H1 (cell line): ENCODE measurements around the gene GRM1. TPM values are rescaled to one million over a fixed set of nuclear protein-coding genes. Genes with fewer than 3 reads are reported as not detected.

Experiments used
- CTCF ChIA-PET: fragments of 300-600 bp; sonication (Branson Sonifier 250); formaldehyde crosslinking; loops from one replicate; lab custom pipeline; 2021; ENCODE audit not compliant: partially characterized antibody; lab: Charles Lee
- POLR2A ChIA-PET: fragments of 300-600 bp; sonication (Branson Sonifier 250); formaldehyde crosslinking; loops from one replicate; lab custom pipeline; 2021; ENCODE audit warnings: inconsistent platforms; ENCODE audit not compliant: partially characterized antibody; lab: Charles Lee
- DNase-seq, 2 experiments: peaks; one replicate each; pipeline versions ENCODE4 v3.0.0 to v3.0.0-alpha.2; 2010 to 2022; ENCODE audit warnings: low spot score in 2 of 2, low read depth in 1 of 2, mixed read lengths in 1 of 2
- FAIRE-seq: peaks from 2 replicates; lab custom pipeline; 2011; peaks lifted over from hg19 to GRCh38; lab: Jason Lieb, UNC
- H2AFZ ChIP-seq: 2 replicates; pipeline ENCODE4 v1.8.1; 2012; ENCODE audit warnings: low read length, inconsistent platforms
- H2AK5ac ChIP-seq: 2 replicates; pipeline ENCODE4 v1.6.1; 2013; ENCODE audit warnings: low read depth, low read length
- H2BK120ac ChIP-seq: replicated peaks from 2 replicates; pipeline ENCODE3; 2013; ENCODE audit warnings: low read depth, low read length, inconsistent platforms
- H2BK12ac ChIP-seq: 2 replicates; pipeline ENCODE4 v1.6.1; 2013; ENCODE audit warnings: low read depth, low read length
- H2BK15ac ChIP-seq: 2 replicates; pipeline ENCODE4 v1.6.1; 2013; ENCODE audit warnings: low read length
- H2BK20ac ChIP-seq: 2 replicates; pipeline ENCODE4 v1.6.1; 2013; ENCODE audit warnings: low read length
- H2BK5ac ChIP-seq: 2 replicates; pipeline ENCODE4 v1.6.1; 2013; ENCODE audit warnings: low read depth, low read length
- H3K14ac ChIP-seq: 2 replicates; pipeline ENCODE4 v1.6.1; 2013; ENCODE audit warnings: inconsistent platforms; ENCODE audit not compliant: insufficient read length
- H3K18ac ChIP-seq: 2 replicates; pipeline ENCODE4 v1.6.1; 2013; ENCODE audit warnings: low read length; ENCODE audit errors: extremely low read depth
- H3K23ac ChIP-seq: 2 replicates; pipeline ENCODE4 v1.6.1; 2013; ENCODE audit warnings: inconsistent platforms; ENCODE audit not compliant: insufficient read length
- H3K23me2 ChIP-seq: 2 replicates; pipeline ENCODE4 v1.6.1; 2013; ENCODE audit warnings: low read depth, low read length
- H3K27ac ChIP-seq: 2 replicates; pipeline ENCODE4 v1.6.1; 2011; ENCODE audit warnings: low read depth, low read length, inconsistent platforms
- H3K27me3 ChIP-seq, 4 experiments: replicated peaks in 1 of 4; 1 replicate in 1 of 4; 2 replicates in 3 of 4; pipeline versions ENCODE4 v1.6.1 to v1.8.1; 2011 to 2013; ENCODE audit warnings: low read length in 3 of 4, mild to moderate bottlenecking in 3 of 4, inconsistent platforms in 2 of 4, mixed read lengths in 2 of 4, moderate library complexity in 1 of 4; ENCODE audit not compliant: control insufficient read depth in 3 of 4, insufficient read depth in 3 of 4; ENCODE audit errors: extremely low read depth in 1 of 4
- H3K36me3 ChIP-seq, 4 experiments: 2 replicates each; pipeline versions ENCODE4 v1.6.1 to v1.8.1; 2011 to 2013; ENCODE audit warnings: mild to moderate bottlenecking in 4 of 4, low read length in 3 of 4, moderate library complexity in 2 of 4, control low read depth in 1 of 4, inconsistent platforms in 1 of 4; ENCODE audit not compliant: insufficient read depth in 4 of 4, control insufficient read depth in 2 of 4
- H3K4ac ChIP-seq: replicated peaks from 2 replicates; pipeline ENCODE3; 2013; ENCODE audit warnings: low read length, low read depth, mixed read lengths, inconsistent platforms; ENCODE audit not compliant: insufficient read length
- H3K4me1 ChIP-seq, 4 experiments: replicated peaks in 1 of 4; 1 replicate in 1 of 4; 2 replicates in 3 of 4; pipeline versions ENCODE4 v1.6.1 to v1.8.1; 2011 to 2013; ENCODE audit warnings: low read length in 3 of 4, inconsistent platforms in 2 of 4, mixed read lengths in 1 of 4; ENCODE audit not compliant: insufficient read depth in 4 of 4, control insufficient read depth in 3 of 4
- H3K4me2 ChIP-seq, 2 experiments: 2 replicates each; pipeline versions ENCODE4 v1.6.1 to v1.8.1; 2011 to 2013; ENCODE audit warnings: low read depth in 2 of 2, low read length in 2 of 2, control low read depth in 1 of 2, inconsistent platforms in 1 of 2, mild to moderate bottlenecking in 1 of 2; ENCODE audit not compliant: insufficient read depth in 1 of 2
- H3K4me3 ChIP-seq, 4 experiments: fragments of 200-600, 300-600 bp in 1 of 4; sonication (generic), shearing (Covaris generic), sonication (Bioruptor Twin) in 1 of 4; 2 replicates each; pipeline versions ENCODE4 v1.5.1 to v1.8.1; 2011 to 2016; ENCODE audit warnings: low read length in 4 of 4, low read depth in 3 of 4, control low read depth in 2 of 4, inconsistent platforms in 2 of 4, mild to moderate bottlenecking in 2 of 4, mixed read lengths in 1 of 4, moderate library complexity in 1 of 4; ENCODE audit not compliant: insufficient read depth in 2 of 4; ENCODE audit errors: extremely low read depth in 1 of 4
- H3K56ac ChIP-seq: replicated peaks from 2 replicates; pipeline ENCODE3; 2013; ENCODE audit warnings: low read depth, mild to moderate bottlenecking, mixed read lengths, low read length, inconsistent platforms; ENCODE audit not compliant: insufficient read length
- H3K79me1 ChIP-seq: 2 replicates; pipeline ENCODE4 v1.6.1; 2013; ENCODE audit warnings: low read depth, low read length, control low read depth
- H3K79me2 ChIP-seq, 2 experiments: 2 replicates each; pipeline versions ENCODE4 v1.6.1 to v1.8.1; 2012 to 2013; ENCODE audit warnings: low read length in 2 of 2, mild to moderate bottlenecking in 2 of 2, inconsistent platforms in 1 of 2; ENCODE audit not compliant: insufficient read depth in 2 of 2, control insufficient read depth in 1 of 2
- H3K9ac ChIP-seq, 4 experiments: replicated peaks in 1 of 4; 1 replicate in 1 of 4; 2 replicates in 3 of 4; pipeline versions ENCODE4 v1.6.1 to v1.8.1; 2011 to 2013; ENCODE audit warnings: low read depth in 3 of 4, low read length in 3 of 4, control low read depth in 2 of 4, mild to moderate bottlenecking in 2 of 4, moderate library complexity in 2 of 4, inconsistent platforms in 1 of 4; ENCODE audit errors: extremely low read depth in 1 of 4
- H3K9me3 ChIP-seq, 2 experiments: 2 replicates each; pipeline versions ENCODE4 v1.6.1 to v1.8.1; 2012 to 2013; ENCODE audit warnings: mild to moderate bottlenecking in 2 of 2, moderate library complexity in 2 of 2, control low read depth in 1 of 2, inconsistent platforms in 1 of 2, low read depth in 1 of 2, low read length in 1 of 2, mixed read lengths in 1 of 2; ENCODE audit not compliant: insufficient read depth in 2 of 2
- H4K20me1 ChIP-seq, 2 experiments: replicated peaks in 1 of 2; 2 replicates each; pipeline versions ENCODE3 to v1.8.1; 2011 to 2013; ENCODE audit warnings: inconsistent platforms in 2 of 2, low read length in 2 of 2, mild to moderate bottlenecking in 1 of 2; ENCODE audit not compliant: insufficient read depth in 2 of 2, control insufficient read depth in 1 of 2
- H4K5ac ChIP-seq: 2 replicates; pipeline ENCODE4 v1.6.1; 2013; ENCODE audit warnings: low read length, low read depth, mixed read lengths, inconsistent platforms; ENCODE audit not compliant: insufficient read length
- H4K8ac ChIP-seq: 2 replicates; pipeline ENCODE4 v1.8.0; 2013; ENCODE audit warnings: mild to moderate bottlenecking, moderate library complexity, low read length, inconsistent platforms; ENCODE audit not compliant: insufficient read depth; ENCODE audit errors: extremely low read depth
- H4K91ac ChIP-seq: replicated peaks from 2 replicates; pipeline ENCODE3; 2013; ENCODE audit warnings: low read length, mixed read lengths, inconsistent platforms; ENCODE audit not compliant: insufficient read length
- CHD1 ChIP-seq: IDR thresholded peaks from 2 replicates; pipeline ENCODE4 v1.6.1; 2012; ENCODE audit warnings: low read depth, low read length, improper control_type of control experiment
- HDAC2 ChIP-seq, 2 experiments: fragments of 300-600 bp in 1 of 2; sonication (generic) in 1 of 2; IDR thresholded peaks; 2 replicates each; pipeline ENCODE4 v1.6.1; 2011 to 2012; ENCODE audit warnings: low read depth in 2 of 2, low read length in 2 of 2, mild to moderate bottlenecking in 2 of 2, moderate library complexity in 2 of 2, borderline replicate concordance in 1 of 2, inconsistent platforms in 1 of 2
- JUN ChIP-seq: IDR thresholded peaks from 2 replicates; pipeline ENCODE4 v1.6.1; 2011; ENCODE audit warnings: low read depth, mild to moderate bottlenecking, improper control_type of control experiment, low read length
- JUND ChIP-seq: IDR thresholded peaks from 2 replicates; pipeline ENCODE4 v1.6.1; 2011; ENCODE audit warnings: mild to moderate bottlenecking, improper control_type of control experiment, low read length
- SIX5 ChIP-seq: IDR thresholded peaks from 2 replicates; pipeline ENCODE4 v1.6.1; 2011; ENCODE audit warnings: mild to moderate bottlenecking, low read depth, low read length
- WGBS, 2 experiments: shearing (Covaris generic) in 1 of 2; methylation state at CpG; one replicate each; pipeline versions ENCODE4 v1.1.6 to v1.1.7; 2013 to 2015; ENCODE audit warnings: low lambda C conversion rate in 2 of 2, mixed read lengths in 2 of 2, inconsistent platforms in 1 of 2, low coverage in 1 of 2, missing lambda C conversion rate in 1 of 2; ENCODE audit not compliant: insufficient replicate concordance in 2 of 2, insufficient coverage in 1 of 2, insufficient read length in 1 of 2; ENCODE audit errors: extremely low coverage in 1 of 2, missing lambda C conversion rate in 1 of 2; 5-methylcytosine and 5-hydroxymethylcytosine counted together
- polyA plus RNA-seq, 7 experiments: library from polyadenylated mRNA; depleted of rRNA in 3 of 7; stranded (reverse) in 5 of 7; unstranded in 2 of 7; fragments of >200 nt in 5 of 7; fragments of 200-250 nt in 2 of 7; gene quantifications; 1 replicate in 5 of 7; 2 replicates in 1 of 7; 4 replicates in 1 of 7; pipeline versions ENCODE4 v1.2.1 to v1.2.3, GENCODE V29; 2011 to 2013; ENCODE audit warnings: missing spikeins in 2 of 7, mixed read lengths in 2 of 7
- total RNA-seq: library from RNA; stranded (reverse); fragmentation: NEBNext Ultra II Directional; extraction: Animal tissue kit (Norgen Biotek cat#: 25700); gene quantifications from 2 replicates; pipeline ENCODE4 v1.2.1, GENCODE V29; 2021
- TF ChIP-seq, protein P1 (sequence below): IDR thresholded peaks from 2 replicates; pipeline ENCODE4 v1.6.1; 2012; ENCODE audit warnings: inconsistent platforms
- TF ChIP-seq, protein P2 (sequence below), 3 experiments: IDR thresholded peaks; 1 replicate in 2 of 3; 2 replicates in 1 of 3; pipeline versions ENCODE4 v1.5.1 to v1.6.1; 2011; ENCODE audit warnings: low read length in 3 of 3, mild to moderate bottlenecking in 3 of 3, inconsistent platforms in 2 of 3, low read depth in 1 of 3, moderate library complexity in 1 of 3; ENCODE audit not compliant: insufficient read depth in 1 of 3; ENCODE audit errors: control extremely low read depth in 1 of 3
- TF ChIP-seq, protein P3 (sequence below): IDR thresholded peaks from 2 replicates; pipeline ENCODE4 v1.6.1; 2011; ENCODE audit warnings: low read depth, mild to moderate bottlenecking, low read length; ENCODE audit not compliant: insufficient read depth

The GRM1 gene
- total and polyA plus RNA-seq, 2 of the 8 experiments (the other 6 are each of a cell fraction or from before 2014, with no cell fraction given), result 0.15 to 1.3 TPM

DNA sequence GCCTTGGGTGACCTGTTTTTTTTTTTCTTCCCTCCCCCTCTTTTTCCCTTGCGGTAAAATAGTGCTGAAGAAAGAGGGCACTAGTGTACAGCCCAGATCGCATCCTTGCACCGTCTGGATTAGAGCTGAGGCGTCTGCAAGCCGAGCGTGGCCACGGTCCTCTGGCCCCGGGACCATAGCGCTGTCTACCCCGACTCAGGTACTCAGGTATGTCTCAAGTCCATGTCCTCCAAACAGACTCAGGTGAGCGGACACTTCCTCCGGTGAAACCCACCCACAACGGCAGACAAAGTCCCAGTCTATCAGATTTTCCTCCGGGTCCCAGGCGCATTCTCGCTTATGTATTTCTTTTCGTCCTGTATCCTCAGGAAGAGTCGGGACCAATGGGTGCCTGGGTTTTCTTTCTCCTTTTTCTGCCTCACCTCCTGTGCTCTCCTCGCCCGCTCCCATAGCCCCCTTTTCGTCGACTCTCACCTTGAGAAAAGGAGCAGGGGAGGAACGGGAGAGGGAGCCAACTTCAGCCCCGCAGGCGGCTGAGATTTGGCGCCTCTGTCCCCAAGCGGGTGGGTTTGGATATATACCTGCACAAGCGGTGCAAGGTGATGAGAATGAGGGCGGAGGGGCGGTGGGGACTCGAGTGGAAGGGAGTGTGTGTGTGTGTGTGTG, 1.1 kb upstream of the GRM1 start:
- peaks cover 0 to 2% (median 0%) of the 10 kb centered on the region in 4 experiments; a peak in 3 of 7 replicates for H3K4me1 ChIP-seq
- FAIRE-seq (no peak), DNase-seq (peak in 1 of 2 experiments; percentile 60)
- ChIA-PET POLR2A (interaction anchor here (1.0 to 1.2 kb wide), 2 partner anchors 9 to 63 kb away, joined by 4 to 7 read pairs; partner anchors contain the start of gene SHPRH), CTCF (interaction anchor here (0.5 to 2.5 kb wide), 7 partner anchors 10 to 106 kb away, joined by 3 to 11 read pairs (median 4); no protein-coding TSS in a partner anchor)
- H3K79me2 ChIP-seq, result no peaks in the 10 kb centered on the region
- no peak overlapping the region for H3K27ac ChIP-seq
- no peak overlapping the region for H4K5ac ChIP-seq
- no peak overlapping the region; a peak in 1 of 7 replicates for H3K9ac ChIP-seq
- H3K18ac ChIP-seq, result no peak overlapping the region
- no peak overlapping the region for H2AK5ac ChIP-seq
- no peaks in the 10 kb centered on the region for H4K20me1 ChIP-seq
- peak overlapping the region; percentile 74 for H2AFZ ChIP-seq
- peaks cover 0 to 5% (median 2%) of the 10 kb centered on the region in 4 experiments; a peak in 3 of 7 replicates for H3K27me3 ChIP-seq
- H2BK12ac ChIP-seq, result no peak overlapping the region
- 2% methylated on average over 26 of the region's 31 CpGs; no CpG with 5 or more reads in 1 of the 2 experiments for WGBS, 2 experiments
- H3K4ac ChIP-seq, result no peak overlapping the region
- no peak overlapping the region for H2BK5ac ChIP-seq
- peak overlapping the region; percentile 59 to 69 (median 65) for H3K4me3 ChIP-seq
- H3K4me2 ChIP-seq, result peak overlapping the region; percentile 90 to 94
- H2BK15ac ChIP-seq, result no peak overlapping the region
- H4K91ac ChIP-seq, result no peak overlapping the region
- no peak overlapping the region for H3K56ac ChIP-seq
- H3K14ac ChIP-seq, result no peak overlapping the region
- no peak overlapping the region for H4K8ac ChIP-seq
- no peak overlapping the region for H3K23ac ChIP-seq
- H3K23me2 ChIP-seq, result peaks cover 10% of the 10 kb centered on the region
- H3K36me3 ChIP-seq, result no peaks in the 10 kb centered on the region
- no peaks in the 10 kb centered on the region for H3K79me1 ChIP-seq
- H2BK120ac ChIP-seq, result no peak overlapping the region
- H3K9me3 ChIP-seq, result no peaks in the 10 kb centered on the region
- H2BK20ac ChIP-seq, result no peak overlapping the region
- no peak for TF ChIP-seq JUND
- no peak for TF ChIP-seq SIX5
- no peak for TF ChIP-seq HDAC2 (IDR thresholded peaks at IDR 0.05; ENCODE audit: borderline replicate concordance in 1 of 2, low read depth in 2 of 2, low read length in 2 of 2)
- TF ChIP-seq JUN, result no peak
- TF ChIP-seq, protein P1, sequence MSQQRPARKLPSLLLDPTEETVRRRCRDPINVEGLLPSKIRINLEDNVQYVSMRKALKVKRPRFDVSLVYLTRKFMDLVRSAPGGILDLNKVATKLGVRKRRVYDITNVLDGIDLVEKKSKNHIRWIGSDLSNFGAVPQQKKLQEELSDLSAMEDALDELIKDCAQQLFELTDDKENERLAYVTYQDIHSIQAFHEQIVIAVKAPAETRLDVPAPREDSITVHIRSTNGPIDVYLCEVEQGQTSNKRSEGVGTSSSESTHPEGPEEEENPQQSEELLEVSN, result no peak
- no peak for TF ChIP-seq CHD1
- TF ChIP-seq, protein P2, sequence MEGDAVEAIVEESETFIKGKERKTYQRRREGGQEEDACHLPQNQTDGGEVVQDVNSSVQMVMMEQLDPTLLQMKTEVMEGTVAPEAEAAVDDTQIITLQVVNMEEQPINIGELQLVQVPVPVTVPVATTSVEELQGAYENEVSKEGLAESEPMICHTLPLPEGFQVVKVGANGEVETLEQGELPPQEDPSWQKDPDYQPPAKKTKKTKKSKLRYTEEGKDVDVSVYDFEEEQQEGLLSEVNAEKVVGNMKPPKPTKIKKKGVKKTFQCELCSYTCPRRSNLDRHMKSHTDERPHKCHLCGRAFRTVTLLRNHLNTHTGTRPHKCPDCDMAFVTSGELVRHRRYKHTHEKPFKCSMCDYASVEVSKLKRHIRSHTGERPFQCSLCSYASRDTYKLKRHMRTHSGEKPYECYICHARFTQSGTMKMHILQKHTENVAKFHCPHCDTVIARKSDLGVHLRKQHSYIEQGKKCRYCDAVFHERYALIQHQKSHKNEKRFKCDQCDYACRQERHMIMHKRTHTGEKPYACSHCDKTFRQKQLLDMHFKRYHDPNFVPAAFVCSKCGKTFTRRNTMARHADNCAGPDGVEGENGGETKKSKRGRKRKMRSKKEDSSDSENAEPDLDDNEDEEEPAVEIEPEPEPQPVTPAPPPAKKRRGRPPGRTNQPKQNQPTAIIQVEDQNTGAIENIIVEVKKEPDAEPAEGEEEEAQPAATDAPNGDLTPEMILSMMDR (IDR thresholded peaks at IDR 0.05; ENCODE audit: control extremely low read depth in 1 of 3, insufficient read depth in 1 of 3, low read depth in 1 of 3, low read length in 3 of 3), result peak in 2 of 3 experiments; percentile 26 to 36; a peak in 3 of 4 replicates
- TF ChIP-seq, protein P3, sequence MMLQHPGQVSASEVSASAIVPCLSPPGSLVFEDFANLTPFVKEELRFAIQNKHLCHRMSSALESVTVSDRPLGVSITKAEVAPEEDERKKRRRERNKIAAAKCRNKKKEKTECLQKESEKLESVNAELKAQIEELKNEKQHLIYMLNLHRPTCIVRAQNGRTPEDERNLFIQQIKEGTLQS, result no peak
